Calu3 (cell line): ENCODE results near the gene CELF5. TPM values are rescaled to one million over a fixed set of nuclear protein-coding genes. Genes with fewer than 3 reads are reported as not detected.
"Not testable (repeated sequence)": the region's sequence is repeated elsewhere in the genome, so short reads cannot be mapped to it uniquely, and the experiment has no call there.

ENCODE experiments used
- BruUV-seq: library from RNA; stranded (reverse); fragments of 400-500 nt; replicated peaks from 2 replicates; lab custom pipeline; 2021; lab: Mats Ljungman, UMichigan
- CTCF ChIA-PET: fragments of 300-600 bp; sonication (Branson Sonifier 250); formaldehyde crosslinking; loops from one replicate; lab custom pipeline; 2022; ENCODE audit warnings: antibody characterized with exemption; lab: Charles Lee
- DNase-seq: peaks from one replicate; pipeline ENCODE4 v3.0.0; 2022
- H3K27ac Mint-ChIP-seq: one replicate; pipeline ENCODE4 v1.8.0; 2022; ENCODE audit warnings: mixed read lengths; ENCODE audit not compliant: unreplicated experiment
- H3K27me3 Mint-ChIP-seq: one replicate; pipeline ENCODE4 v1.8.0; 2022; ENCODE audit warnings: mixed read lengths; ENCODE audit not compliant: unreplicated experiment
- H3K36me3 Mint-ChIP-seq: one replicate; pipeline ENCODE4 v1.8.0; 2022; ENCODE audit warnings: mild to moderate bottlenecking, moderate library complexity, mixed read lengths; ENCODE audit not compliant: insufficient read depth, unreplicated experiment
- H3K4me1 Mint-ChIP-seq: one replicate; pipeline ENCODE4 v1.8.0; 2022; ENCODE audit warnings: mild to moderate bottlenecking, low read depth, mixed read lengths; ENCODE audit not compliant: unreplicated experiment
- H3K4me3 Mint-ChIP-seq: one replicate; pipeline ENCODE4 v1.8.0; 2022; ENCODE audit warnings: mild to moderate bottlenecking, low read depth, moderate library complexity, mixed read lengths; ENCODE audit not compliant: unreplicated experiment
- H3K9me3 Mint-ChIP-seq: one replicate; pipeline ENCODE4 v1.8.0; 2022; ENCODE audit warnings: low read depth, mixed read lengths; ENCODE audit not compliant: unreplicated experiment
- intact Hi-C: fragments of 100-400 bp; cut with micrococcal nuclease; formaldehyde crosslinking; loops from one replicate; pipeline ENCODE4 v1.10.0; 2022; ENCODE audit not compliant: unreplicated experiment
- total RNA-seq: library from RNA; stranded (reverse); gene quantifications from 2 replicates; pipeline ENCODE4 v1.2.3, GENCODE V29; 2022
- TF ChIP-seq, protein P1 (sequence below): fragments of 200-600 bp; IDR thresholded peaks from one replicate; pipeline ENCODE4 v1.8.0; 2022; ENCODE audit warnings: antibody characterized with exemption; ENCODE audit not compliant: unreplicated experiment

Gene CELF5
- total RNA-seq, 1 experiment from 2014 or later: 0.40 TPM

GRCh38 chr19:3283886-3284657 is 59.6 kb downstream of the CELF5 start:
- no TSS peak for BruUV-seq
- intact Hi-C loops: no loop called here
- H3K4me3 Mint-ChIP-seq: peak overlapping the region; percentile 43
- H3K27ac Mint-ChIP-seq: no peak overlapping the region
- CTCF ChIA-PET: interaction anchor here (0.6 to 1.2 kb wide), 2 partner anchors 8 to 322 kb away, joined by 4 to 8 read pairs; no protein-coding TSS in a partner anchor
- peaks cover 10% of the 10 kb centered on the region for H3K36me3 Mint-ChIP-seq
- no peak for DNase-seq
- H3K9me3 Mint-ChIP-seq: no peaks in the 10 kb centered on the region
- TF ChIP-seq, protein P1, sequence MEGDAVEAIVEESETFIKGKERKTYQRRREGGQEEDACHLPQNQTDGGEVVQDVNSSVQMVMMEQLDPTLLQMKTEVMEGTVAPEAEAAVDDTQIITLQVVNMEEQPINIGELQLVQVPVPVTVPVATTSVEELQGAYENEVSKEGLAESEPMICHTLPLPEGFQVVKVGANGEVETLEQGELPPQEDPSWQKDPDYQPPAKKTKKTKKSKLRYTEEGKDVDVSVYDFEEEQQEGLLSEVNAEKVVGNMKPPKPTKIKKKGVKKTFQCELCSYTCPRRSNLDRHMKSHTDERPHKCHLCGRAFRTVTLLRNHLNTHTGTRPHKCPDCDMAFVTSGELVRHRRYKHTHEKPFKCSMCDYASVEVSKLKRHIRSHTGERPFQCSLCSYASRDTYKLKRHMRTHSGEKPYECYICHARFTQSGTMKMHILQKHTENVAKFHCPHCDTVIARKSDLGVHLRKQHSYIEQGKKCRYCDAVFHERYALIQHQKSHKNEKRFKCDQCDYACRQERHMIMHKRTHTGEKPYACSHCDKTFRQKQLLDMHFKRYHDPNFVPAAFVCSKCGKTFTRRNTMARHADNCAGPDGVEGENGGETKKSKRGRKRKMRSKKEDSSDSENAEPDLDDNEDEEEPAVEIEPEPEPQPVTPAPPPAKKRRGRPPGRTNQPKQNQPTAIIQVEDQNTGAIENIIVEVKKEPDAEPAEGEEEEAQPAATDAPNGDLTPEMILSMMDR: no peak
- H3K4me1 Mint-ChIP-seq: no peaks in the 10 kb centered on the region
- H3K27me3 Mint-ChIP-seq: peaks cover 45% of the 10 kb centered on the region

DNA sequence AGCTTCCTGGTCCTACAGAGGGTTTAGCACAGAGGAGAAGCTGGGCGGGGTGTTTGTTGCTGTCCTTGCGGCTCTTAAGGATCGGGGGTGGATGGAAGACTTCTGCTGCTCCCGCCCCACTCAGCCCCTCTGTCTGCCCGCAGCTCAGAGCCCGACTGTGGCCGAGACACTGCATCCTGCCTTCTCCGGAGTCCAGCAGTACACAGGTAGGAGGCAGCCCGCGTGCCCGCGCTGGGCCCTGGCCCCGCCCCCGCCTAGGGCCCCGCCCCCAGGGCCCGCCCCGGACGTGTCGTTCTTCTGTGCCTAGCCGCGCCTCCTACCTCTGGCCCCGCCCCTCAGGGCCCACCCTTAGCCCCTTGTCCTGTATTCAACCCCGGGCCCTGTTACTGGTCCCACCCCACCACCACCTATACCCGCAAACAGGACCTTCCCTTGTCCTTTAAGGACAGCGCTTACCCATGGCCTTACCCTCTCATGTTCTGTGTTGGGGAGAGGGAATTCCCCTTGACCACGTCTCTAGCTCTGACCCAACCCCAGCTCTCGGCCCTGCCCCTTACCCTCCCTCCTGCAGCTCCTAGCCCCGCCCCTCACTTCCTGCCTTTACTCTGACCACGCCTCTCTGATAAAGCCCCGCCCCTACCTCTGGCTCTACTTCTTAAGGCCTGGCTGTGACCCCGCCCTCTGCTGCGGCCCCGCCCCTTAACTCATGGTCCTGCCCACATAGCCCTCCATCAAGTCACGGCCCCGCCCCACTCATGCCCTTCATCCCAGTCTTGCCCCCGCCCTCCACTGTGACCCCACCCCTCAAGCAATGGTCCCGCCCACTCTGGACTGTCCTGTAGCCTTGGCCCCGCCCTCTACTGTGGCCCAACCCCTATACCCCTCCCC is 60.5 kb downstream of the CELF5 start:
- no peaks in the 10 kb centered on the region for H3K4me1 Mint-ChIP-seq
- no TSS peak for BruUV-seq
- no peak overlapping the region for H3K27ac Mint-ChIP-seq
- CTCF ChIA-PET: interaction anchor here (0.6 to 1.2 kb wide), 5 partner anchors 9 to 1843 kb away, joined by 3 to 8 read pairs (median 4); no protein-coding TSS in a partner anchor
- TF ChIP-seq, protein P1: no peak
- no peaks in the 10 kb centered on the region for H3K9me3 Mint-ChIP-seq
- peak; percentile 86 for DNase-seq
- intact Hi-C loops: no loop called here
- peaks cover 36% of the 10 kb centered on the region for H3K27me3 Mint-ChIP-seq
- H3K4me3 Mint-ChIP-seq: peak overlapping the region; percentile 43
- peaks cover 10% of the 10 kb centered on the region for H3K36me3 Mint-ChIP-seq

- H3K4me3 Mint-ChIP-seq: peak overlapping the region; percentile 45
- TF ChIP-seq, protein P1: no peak
- CTCF ChIA-PET: interaction anchor here (0.6 to 1.2 kb wide), 2 partner anchors 10 to 1842 kb away, joined by 3 to 8 read pairs; no protein-coding TSS in a partner anchor
Measured at GRCh38 chr19:3285647-3286176, 61.3 kb downstream of the CELF5 start.

GRCh38 chr19:3287814-3288213 is 63.4 kb downstream of the CELF5 start:
- H3K4me1 Mint-ChIP-seq: no peaks in the 10 kb centered on the region
- no peaks in the 10 kb centered on the region for H3K9me3 Mint-ChIP-seq
- TF ChIP-seq, protein P1: no peak
- H3K27ac Mint-ChIP-seq: no peak overlapping the region
- H3K4me3 Mint-ChIP-seq: no peak overlapping the region
- peaks cover 28% of the 10 kb centered on the region for H3K27me3 Mint-ChIP-seq
- BruUV-seq: no TSS peak
- peaks cover 5% of the 10 kb centered on the region for H3K36me3 Mint-ChIP-seq
- intact Hi-C loops: no loop called here
- DNase-seq: no peak
- CTCF ChIA-PET: interaction anchor here (0.6 kb wide), 1 partner anchor 16 kb away, joined by 3 read pairs; no protein-coding TSS in a partner anchor

More at GRCh38 chr19:3285647-3286176, 61.3 kb downstream of the CELF5 start:
- BruUV-seq: no TSS peak
- no peaks in the 10 kb centered on the region for H3K9me3 Mint-ChIP-seq
- peaks cover 36% of the 10 kb centered on the region for H3K27me3 Mint-ChIP-seq
- intact Hi-C loops: no loop called here
- H3K27ac Mint-ChIP-seq: no peak overlapping the region
- peaks cover 10% of the 10 kb centered on the region for H3K36me3 Mint-ChIP-seq
- DNase-seq: no peak
- no peaks in the 10 kb centered on the region for H3K4me1 Mint-ChIP-seq

DNA sequence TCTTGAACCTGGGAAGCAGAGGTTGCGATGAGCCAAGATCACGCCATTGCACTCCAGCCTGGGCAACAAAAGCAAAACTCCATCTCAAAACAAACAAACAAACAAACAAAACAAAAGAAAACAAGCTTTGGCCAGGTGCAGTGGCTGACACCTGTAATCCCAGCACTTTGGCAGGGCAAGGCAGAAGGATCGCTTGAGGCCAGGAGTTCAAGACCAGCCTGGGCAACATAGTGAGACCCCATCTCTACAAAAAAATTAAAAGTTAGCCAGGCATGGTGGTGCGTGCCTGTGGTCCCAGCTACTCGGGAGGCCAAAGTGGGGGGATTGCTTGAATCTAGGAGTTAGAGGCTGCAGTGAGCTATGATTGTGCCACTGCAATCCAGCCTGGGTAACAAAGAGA is 64.0 kb downstream of the CELF5 start:
- CTCF ChIA-PET: interaction anchor here (0.6 kb wide), 1 partner anchor 17 kb away, joined by 3 read pairs; no protein-coding TSS in a partner anchor
- H3K36me3 Mint-ChIP-seq, H3K4me1 Mint-ChIP-seq, BruUV-seq, intact Hi-C loops, H3K9me3 Mint-ChIP-seq, H3K27ac Mint-ChIP-seq, DNase-seq, H3K4me3 Mint-ChIP-seq: not testable (repeated sequence)
- peaks cover 31% of the 10 kb centered on the region for H3K27me3 Mint-ChIP-seq
